Activated naive CD8-positive, alpha-beta T cell treated with anti-CD3 and anti-CD28 coated beads, Interleukin-2, amount 50 U/mL, for 24 hours (primary cell): ENCODE measurements around the gene OPRD1.

ENCODE experiments used
- ATAC-seq: fragments of 150-1000 bp; cut with Tn5 transposase; one replicate; pipeline ENCODE4 v1.10.0; 2021
- DNase-seq: peaks from one replicate; pipeline ENCODE4 v3.0.0; 2021
- H3K27ac Mint-ChIP-seq: one replicate; pipeline ENCODE4 v1.8.0; 2021; ENCODE audit warnings: mild to moderate bottlenecking, mixed read lengths
- H3K27me3 Mint-ChIP-seq: one replicate; pipeline ENCODE4 v1.8.0; 2021; ENCODE audit warnings: mixed read lengths
- H3K36me3 Mint-ChIP-seq: one replicate; pipeline ENCODE4 v1.8.0; 2021; ENCODE audit warnings: low read depth, mixed read lengths
- H3K4me1 Mint-ChIP-seq: one replicate; pipeline ENCODE4 v1.8.0; 2021; ENCODE audit warnings: mixed read lengths
- H3K4me3 Mint-ChIP-seq: one replicate; pipeline ENCODE4 v1.8.0; 2021; ENCODE audit warnings: mild to moderate bottlenecking, moderate library complexity, mixed read lengths
- H3K9me3 Mint-ChIP-seq: one replicate; pipeline ENCODE4 v1.8.0; 2021; ENCODE audit warnings: mixed read lengths

The OPRD1 gene

DNA sequence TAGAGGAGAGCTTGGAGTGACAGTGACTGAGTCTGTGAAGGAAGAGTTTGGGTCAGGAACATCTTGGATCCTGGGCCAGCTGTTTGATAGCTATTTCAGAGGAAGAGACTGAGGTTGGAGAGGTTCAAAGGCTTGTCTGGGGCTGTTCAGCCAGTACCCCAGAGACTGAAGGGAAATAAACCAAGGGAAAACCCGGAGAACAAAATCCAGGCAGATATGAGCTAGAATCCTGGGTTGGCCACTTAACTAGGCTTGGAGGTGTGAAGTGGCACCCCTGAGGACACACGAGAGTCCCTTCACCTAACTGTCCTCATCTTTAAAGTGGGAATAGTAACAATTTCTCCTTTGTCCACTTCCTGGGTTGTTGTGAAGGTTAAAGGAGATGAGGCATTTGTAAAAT is 79.3 kb downstream of the OPRD1 start:
- H3K4me1 Mint-ChIP-seq = peaks cover 17% of the 10 kb centered on the region
- ATAC-seq (no peak), DNase-seq (no peak)
- H3K4me3 Mint-ChIP-seq = no peak overlapping the region
- no peaks in the 10 kb centered on the region for H3K9me3 Mint-ChIP-seq
- H3K36me3 Mint-ChIP-seq = peaks cover 2% of the 10 kb centered on the region
- no peak overlapping the region for H3K27ac Mint-ChIP-seq
- H3K27me3 Mint-ChIP-seq = no peaks in the 10 kb centered on the region

DNA sequence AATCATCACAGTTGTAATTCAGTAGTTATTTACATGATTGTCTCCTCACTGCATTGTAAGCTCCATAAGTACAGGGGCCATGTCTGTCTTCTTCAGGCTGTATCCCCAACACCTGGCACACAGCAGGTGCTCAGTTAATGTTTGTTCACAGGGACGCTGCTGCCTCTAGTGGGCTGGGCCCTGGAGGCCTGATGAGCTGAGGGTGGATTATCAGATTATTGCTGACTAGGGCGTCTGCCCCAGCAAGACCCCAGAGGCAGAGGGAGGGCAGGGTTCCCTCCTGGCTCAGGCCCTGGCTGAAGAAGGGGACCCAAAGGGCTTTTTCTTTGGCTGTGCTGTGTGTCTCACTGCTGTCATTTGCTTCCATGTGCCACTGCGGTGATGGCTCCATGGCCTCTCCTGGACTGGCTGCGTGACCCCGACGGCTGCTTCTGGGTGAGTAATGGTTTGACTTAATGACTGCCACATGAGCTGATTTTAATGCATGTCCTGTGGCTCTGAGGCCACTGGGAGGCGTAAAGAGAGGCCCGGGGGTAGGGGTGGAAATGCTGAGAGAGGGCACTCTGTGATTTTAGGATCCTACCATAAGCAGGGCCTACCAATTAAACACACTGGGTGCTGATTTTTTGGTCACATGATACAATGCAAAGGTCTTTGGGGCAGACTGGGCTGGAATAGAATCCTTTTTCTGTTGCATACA is 81.6 kb downstream of the OPRD1 start:
- H3K4me1 Mint-ChIP-seq = peaks cover 15% of the 10 kb centered on the region
- no peak overlapping the region for H3K4me3 Mint-ChIP-seq
- H3K27me3 Mint-ChIP-seq = no peaks in the 10 kb centered on the region
- peak overlapping the region; percentile 55 for H3K27ac Mint-ChIP-seq
- H3K9me3 Mint-ChIP-seq = no peaks in the 10 kb centered on the region
- H3K36me3 Mint-ChIP-seq = peaks cover 2% of the 10 kb centered on the region
- ATAC-seq (no peak), DNase-seq (no peak)

DNA sequence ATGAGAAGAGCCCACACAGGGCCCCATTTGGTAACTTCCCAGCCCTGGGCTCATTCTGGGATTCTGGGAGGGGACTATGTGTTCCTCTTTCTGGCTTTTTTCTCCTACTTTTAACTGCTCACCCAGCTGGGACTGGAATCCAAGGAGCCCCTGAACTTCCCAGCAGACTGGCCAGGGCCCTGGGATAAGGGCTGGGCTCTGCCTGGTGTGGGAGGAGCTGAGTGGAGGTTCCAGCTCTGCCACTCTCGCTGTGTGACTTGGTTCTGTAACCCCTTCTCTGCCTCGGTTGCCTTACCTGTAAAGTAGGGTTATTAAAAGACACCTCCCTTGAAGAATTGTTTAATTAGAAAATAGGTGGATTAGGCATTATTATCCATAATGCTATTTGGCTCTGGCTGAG is 82.8 kb downstream of the OPRD1 start:
- H3K9me3 Mint-ChIP-seq = no peaks in the 10 kb centered on the region
- DNase-seq (no peak), ATAC-seq (no peak)
- H3K27ac Mint-ChIP-seq = no peak overlapping the region
- H3K36me3 Mint-ChIP-seq = peaks cover 2% of the 10 kb centered on the region
- peaks cover 10% of the 10 kb centered on the region for H3K4me1 Mint-ChIP-seq
- H3K4me3 Mint-ChIP-seq = no peak overlapping the region
- no peaks in the 10 kb centered on the region for H3K27me3 Mint-ChIP-seq

DNA sequence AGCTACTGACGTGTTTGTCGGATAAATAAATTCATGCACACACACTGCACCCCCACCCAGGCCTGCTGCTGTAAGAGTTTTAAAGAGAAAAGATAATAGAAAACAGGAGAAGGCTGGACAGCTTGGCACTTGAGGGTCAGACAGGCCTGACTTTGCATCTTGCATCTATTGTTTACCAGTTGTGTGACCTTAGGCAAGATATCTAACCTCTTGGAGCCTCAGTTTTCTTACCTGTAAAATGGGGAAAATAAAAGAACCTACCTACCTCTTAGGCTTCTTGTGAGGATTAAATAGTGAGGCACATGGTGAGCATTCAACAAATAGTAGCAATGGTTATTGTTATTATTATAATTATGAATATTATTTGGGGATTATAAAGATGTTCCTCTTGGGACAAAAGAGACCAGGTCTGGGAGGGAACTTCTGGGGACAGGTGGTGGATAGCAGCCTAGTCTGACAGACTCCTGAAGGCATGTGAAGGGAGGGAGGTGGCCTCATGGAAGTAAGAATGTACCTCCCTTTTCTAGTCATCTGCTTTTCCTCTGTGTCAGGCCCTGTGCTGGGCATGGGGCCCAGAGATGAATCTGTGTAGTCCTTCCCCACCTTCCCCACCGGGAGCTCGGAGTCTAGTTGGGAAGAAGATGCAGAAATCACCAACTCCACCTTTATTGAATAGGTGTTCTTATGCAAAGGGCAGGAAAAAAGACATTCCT is 84.1 kb downstream of the OPRD1 start:
- Mint-ChIP-seq H3K9me3 (no peaks in the 10 kb centered on the region), H3K27me3 (no peaks in the 10 kb centered on the region), H3K27ac (no peak overlapping the region), H3K36me3 (peaks cover 2% of the 10 kb centered on the region), H3K4me1 (peaks cover 10% of the 10 kb centered on the region), H3K4me3 (no peak overlapping the region)
- DNase-seq (no peak), ATAC-seq (no peak)

DNA sequence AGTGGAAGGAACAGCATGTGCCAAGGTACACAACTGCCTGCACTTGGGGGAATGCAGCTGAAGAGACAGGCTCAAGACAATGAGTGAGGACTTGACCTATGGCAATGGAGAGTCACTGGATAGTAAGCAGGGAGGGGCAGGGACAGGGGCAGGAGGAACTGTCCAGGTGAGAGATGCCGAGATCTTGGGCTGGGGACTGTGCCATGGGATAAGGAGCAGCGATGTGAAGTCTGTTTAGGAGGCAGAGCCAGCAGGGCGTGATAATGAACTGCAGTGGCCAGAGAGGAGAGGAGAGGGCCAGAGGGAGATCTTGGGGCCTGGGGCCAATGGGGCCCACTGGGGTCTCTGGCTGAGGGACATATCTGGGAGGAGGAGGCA is 84.6 kb downstream of the OPRD1 start:
- Mint-ChIP-seq H3K27ac (no peak overlapping the region), H3K4me3 (no peak overlapping the region), H3K27me3 (no peaks in the 10 kb centered on the region), H3K9me3 (no peaks in the 10 kb centered on the region), H3K36me3 (peaks cover 2% of the 10 kb centered on the region), H3K4me1 (peaks cover 10% of the 10 kb centered on the region)
- ATAC-seq = no peak
- DNase-seq = no peak

DNA sequence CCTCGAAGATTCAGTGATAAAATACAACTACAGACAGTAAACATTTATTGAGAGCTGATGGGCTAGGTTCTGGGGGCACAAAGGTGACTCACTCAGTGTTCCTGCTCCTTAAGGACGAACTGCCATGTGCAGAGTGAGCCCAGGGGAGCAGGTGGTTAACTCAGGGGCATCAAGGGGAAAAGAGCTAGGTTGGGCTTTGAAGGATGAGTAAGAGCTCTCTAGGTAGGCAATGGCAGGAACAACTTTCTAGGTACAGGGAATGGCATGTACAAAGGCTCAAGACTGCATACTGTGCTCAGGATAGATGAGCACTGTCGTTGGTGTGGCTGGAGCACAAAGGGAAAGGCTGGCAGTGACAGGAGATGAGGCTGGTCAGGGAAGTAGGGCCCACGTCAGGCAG is 85.8 kb downstream of the OPRD1 start:
- H3K27ac Mint-ChIP-seq = no peak overlapping the region
- DNase-seq = no peak

DNA sequence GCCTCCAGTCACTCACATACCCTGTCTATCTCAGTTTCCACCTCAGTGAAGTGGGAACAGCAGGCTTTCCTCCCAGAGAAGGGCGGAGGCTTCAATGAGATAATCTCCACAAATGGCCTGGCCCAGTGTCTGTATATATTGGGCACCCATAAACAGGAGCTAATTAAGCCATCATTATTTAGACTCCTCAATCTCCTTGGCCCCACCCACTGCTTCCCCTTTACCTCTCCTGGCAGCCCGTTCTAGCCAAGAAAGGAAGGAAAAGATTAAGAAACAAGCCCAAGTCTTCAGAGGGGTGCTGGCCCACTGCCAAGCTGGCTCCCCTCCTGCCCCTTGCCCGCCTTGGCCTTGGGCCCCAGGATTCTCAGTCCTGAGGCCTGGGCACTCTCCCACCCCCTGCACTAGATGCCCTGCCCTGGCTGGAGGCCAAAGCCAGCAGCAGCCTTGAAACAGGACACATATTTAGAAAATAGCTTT is 86.5 kb downstream of the OPRD1 start:
- no peak overlapping the region for H3K27ac Mint-ChIP-seq
- peaks cover 5% of the 10 kb centered on the region for H3K36me3 Mint-ChIP-seq
- H3K4me3 Mint-ChIP-seq = no peak overlapping the region
- H3K4me1 Mint-ChIP-seq = peaks cover 10% of the 10 kb centered on the region
- DNase-seq (no peak), ATAC-seq (no peak)
- no peaks in the 10 kb centered on the region for H3K27me3 Mint-ChIP-seq
- no peaks in the 10 kb centered on the region for H3K9me3 Mint-ChIP-seq

More for the DNA sequence above, 85.8 kb downstream of the OPRD1 start:
- Mint-ChIP-seq H3K4me1 (peaks cover 10% of the 10 kb centered on the region), H3K27me3 (no peaks in the 10 kb centered on the region), H3K9me3 (no peaks in the 10 kb centered on the region), H3K36me3 (peaks cover 4% of the 10 kb centered on the region), H3K4me3 (no peak overlapping the region)
- no peak for ATAC-seq

DNA sequence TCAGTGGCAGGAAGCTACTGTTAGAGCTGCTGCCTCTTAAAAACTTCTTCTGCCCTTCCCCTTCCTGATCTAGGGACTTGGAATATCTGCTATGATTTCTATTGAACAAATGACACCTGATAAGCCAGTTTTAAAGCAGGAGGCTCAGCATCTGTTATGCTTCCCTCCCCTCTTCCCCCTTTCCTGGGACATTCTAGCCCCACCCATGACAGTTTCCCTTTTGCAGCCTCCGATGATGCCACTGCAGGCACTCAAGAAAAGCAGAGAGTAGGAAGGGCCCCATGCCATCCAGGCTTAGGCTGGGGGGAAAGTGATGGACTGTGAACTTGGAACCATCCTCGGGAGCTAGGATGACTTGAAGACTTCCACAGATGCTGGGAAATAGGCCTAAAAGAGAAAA is 87.3 kb downstream of the OPRD1 start:
- DNase-seq (no peak), ATAC-seq (no peak)
- peaks cover 10% of the 10 kb centered on the region for H3K4me1 Mint-ChIP-seq
- H3K36me3 Mint-ChIP-seq = peaks cover 9% of the 10 kb centered on the region
- H3K9me3 Mint-ChIP-seq = no peaks in the 10 kb centered on the region
- H3K4me3 Mint-ChIP-seq = no peak overlapping the region
- no peak overlapping the region for H3K27ac Mint-ChIP-seq
- H3K27me3 Mint-ChIP-seq = no peaks in the 10 kb centered on the region

DNA sequence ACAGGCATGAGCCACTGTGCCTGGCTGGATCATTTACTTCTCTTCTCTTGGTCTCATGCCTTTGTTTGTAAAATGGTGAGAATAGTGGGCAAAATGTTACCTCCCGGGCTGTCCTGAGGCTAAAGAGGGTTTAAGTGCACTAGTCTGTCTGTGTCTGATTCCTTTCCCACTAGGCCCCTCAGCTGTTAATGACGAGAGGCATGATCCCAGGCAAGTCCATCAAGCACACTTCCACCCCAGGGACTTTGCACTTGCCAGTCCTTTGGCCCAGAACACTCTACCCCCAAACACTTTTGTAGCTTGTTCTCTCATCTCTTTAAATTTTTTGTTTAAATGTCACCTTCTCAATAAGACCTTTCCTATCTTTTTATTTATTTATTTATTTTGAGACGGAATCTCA is 88.6 kb downstream of the OPRD1 start:
- H3K4me3 Mint-ChIP-seq = no peak overlapping the region
- peaks cover 10% of the 10 kb centered on the region for H3K4me1 Mint-ChIP-seq
- H3K9me3 Mint-ChIP-seq = no peaks in the 10 kb centered on the region
- no peak overlapping the region for H3K27ac Mint-ChIP-seq
- ATAC-seq (no peak), DNase-seq (no peak)
- H3K27me3 Mint-ChIP-seq = no peaks in the 10 kb centered on the region
- peaks cover 11% of the 10 kb centered on the region for H3K36me3 Mint-ChIP-seq

DNA sequence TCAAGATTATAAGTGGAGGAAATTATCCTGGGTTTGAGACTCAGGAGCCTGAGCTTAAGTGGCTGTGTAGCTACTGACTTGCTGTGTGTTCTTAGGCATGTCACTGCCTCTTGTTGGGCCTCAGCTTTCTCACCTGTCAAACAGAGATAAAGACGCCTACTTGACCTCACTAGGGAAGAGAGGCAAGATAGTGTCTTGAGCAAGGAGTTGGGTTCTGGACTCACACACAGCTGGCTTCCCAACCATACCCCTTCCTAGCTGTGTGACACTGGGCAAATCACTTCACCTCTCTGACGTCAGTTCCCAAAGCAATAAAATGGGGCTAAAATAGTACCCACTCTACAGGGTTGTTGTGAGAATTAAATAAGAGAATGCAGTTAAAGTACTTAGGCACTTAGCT is 90.8 kb downstream of the OPRD1 start:
- DNase-seq (no peak), ATAC-seq (no peak)
- no peaks in the 10 kb centered on the region for H3K9me3 Mint-ChIP-seq
- no peak overlapping the region for H3K4me3 Mint-ChIP-seq
- H3K36me3 Mint-ChIP-seq = peaks cover 13% of the 10 kb centered on the region
- no peak overlapping the region for H3K27ac Mint-ChIP-seq
- H3K27me3 Mint-ChIP-seq = no peaks in the 10 kb centered on the region
- peaks cover 8% of the 10 kb centered on the region for H3K4me1 Mint-ChIP-seq

DNA sequence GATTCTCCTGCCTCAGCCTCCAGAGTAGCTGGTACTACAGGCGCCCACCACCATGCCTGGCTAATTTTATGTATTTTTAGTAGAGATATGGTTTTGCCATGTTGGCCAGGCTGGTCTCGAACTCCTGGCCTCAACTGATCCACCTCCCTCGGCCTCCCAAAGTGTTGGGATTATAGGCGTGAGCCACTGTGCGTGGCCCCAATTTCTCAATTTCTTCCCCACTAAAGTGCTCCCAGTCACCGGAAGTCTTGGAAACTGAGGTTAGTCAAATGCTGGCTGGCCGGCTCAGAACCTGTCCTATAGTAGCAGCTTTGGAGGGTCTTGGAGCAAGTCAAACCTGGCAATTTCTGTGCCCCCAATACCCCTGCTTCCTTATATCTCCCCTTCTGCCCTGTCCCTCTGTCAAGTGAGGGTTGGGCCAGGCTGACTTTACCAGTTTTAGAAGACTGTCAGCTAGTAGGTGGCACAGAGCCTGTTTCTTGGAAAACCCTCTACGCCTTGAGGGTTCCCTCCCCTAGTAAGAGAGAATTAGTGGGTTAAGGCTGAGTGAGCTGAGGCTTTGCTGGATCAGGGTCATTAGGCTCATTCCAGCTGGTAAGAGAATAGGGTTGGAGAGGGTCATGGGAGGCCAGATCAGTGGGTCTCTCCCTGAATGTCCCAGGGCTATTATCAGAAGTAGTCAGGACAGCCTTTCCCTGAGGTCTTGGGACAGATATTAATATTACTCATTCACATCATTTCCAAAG is 94.1 kb downstream of the OPRD1 start:
- Mint-ChIP-seq H3K27ac (no peak overlapping the region), H3K4me1 (no peaks in the 10 kb centered on the region), H3K9me3 (no peaks in the 10 kb centered on the region), H3K27me3 (no peaks in the 10 kb centered on the region), H3K4me3 (no peak overlapping the region), H3K36me3 (peaks cover 13% of the 10 kb centered on the region)
- DNase-seq = no peak
- no peak for ATAC-seq

DNA sequence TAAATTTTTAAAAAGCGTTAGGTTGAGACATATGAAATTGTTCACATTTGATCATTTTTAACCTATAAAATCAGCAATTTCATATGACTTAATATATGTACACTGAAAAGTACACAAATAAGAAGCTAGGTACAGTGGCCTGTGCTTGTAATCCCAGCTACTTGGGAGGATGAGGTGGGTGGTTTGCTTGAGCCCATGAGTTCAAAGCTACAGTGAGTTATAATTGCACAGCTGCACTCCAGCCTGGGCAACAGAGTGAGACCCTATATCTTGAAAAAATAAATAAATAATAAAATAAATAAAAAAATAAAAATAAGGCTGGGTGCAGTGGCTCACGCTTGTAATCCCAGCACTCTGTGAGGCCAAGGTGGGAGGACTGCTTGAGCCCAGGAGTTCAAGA is 97.2 kb downstream of the OPRD1 start:
- Mint-ChIP-seq H3K36me3 (peaks cover 4% of the 10 kb centered on the region), H3K9me3 (no peaks in the 10 kb centered on the region), H3K4me1 (peaks cover 9% of the 10 kb centered on the region), H3K27ac (no peak overlapping the region), H3K4me3 (no peak overlapping the region), H3K27me3 (no peaks in the 10 kb centered on the region)
- no peak for ATAC-seq
- no peak for DNase-seq

DNA sequence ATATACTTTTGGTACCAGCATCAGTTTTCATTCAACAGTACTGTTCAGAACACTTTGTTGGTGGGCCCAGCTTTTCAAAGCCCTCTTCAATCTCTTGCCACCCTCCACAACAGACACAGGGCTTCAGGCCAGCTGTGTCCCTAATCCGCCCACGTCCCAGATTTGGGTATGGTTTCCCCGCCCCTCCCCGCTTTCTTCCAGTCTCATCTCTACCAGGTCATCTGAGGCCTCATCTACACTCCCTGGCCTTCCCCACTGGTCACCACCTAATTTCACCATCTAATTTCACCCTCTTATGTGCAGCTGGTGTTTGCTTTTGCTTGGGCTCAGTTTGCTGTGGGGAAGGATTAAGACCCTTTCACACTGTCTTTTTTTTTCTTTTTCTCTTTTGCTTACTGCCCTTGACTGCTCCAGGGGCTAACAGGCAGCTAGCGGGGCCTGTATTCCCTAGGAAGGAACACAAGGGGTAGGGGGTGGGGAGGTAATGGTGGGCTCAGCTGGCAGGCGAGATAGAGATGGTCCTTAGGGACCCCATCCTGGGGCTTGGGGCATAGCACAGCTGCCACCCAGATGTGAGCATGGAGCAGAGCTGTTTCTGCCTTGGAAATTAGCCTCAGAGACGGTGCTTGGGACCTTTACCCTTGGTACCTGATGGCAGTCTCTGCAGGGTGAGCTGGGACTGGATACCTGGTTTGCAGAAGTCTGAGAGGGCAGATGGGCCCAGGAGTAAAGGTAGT is 98.6 kb downstream of the OPRD1 start:
- H3K36me3 Mint-ChIP-seq = peaks cover 2% of the 10 kb centered on the region
- no peak overlapping the region for H3K27ac Mint-ChIP-seq
- no peaks in the 10 kb centered on the region for H3K9me3 Mint-ChIP-seq
- peaks cover 14% of the 10 kb centered on the region for H3K4me1 Mint-ChIP-seq
- H3K27me3 Mint-ChIP-seq = no peaks in the 10 kb centered on the region
- DNase-seq (no peak), ATAC-seq (no peak)
- no peak overlapping the region for H3K4me3 Mint-ChIP-seq

DNA sequence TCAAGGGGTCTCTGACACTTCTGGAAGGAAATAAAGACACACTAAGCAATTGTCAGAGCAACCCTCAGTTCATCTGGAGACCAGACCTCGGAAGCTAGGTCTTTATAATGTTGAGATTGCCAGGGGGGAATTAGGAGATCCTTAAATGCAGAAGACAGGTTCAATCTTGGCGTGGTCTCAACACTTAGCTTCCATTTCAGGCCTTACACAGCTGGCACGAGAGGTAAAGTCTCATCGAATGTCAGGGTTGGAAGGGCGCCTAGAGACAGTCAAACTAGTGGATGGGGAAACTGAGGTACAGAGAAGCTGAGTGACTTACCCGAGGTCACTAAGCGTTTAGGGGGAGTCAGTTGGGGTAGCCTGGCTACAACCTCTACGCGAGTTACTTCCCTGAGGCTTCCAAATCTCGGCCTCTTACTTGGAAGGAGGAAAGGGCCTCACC is 101.8 kb downstream of the OPRD1 start:
- peak overlapping the region; percentile 87 for H3K27ac Mint-ChIP-seq
- H3K9me3 Mint-ChIP-seq = no peaks in the 10 kb centered on the region
- H3K36me3 Mint-ChIP-seq = no peaks in the 10 kb centered on the region
- no peak for ATAC-seq
- H3K27me3 Mint-ChIP-seq = no peaks in the 10 kb centered on the region
- peaks cover 46% of the 10 kb centered on the region for H3K4me1 Mint-ChIP-seq
- H3K4me3 Mint-ChIP-seq = peak overlapping the region; percentile 93
- DNase-seq = no peak
